ENCODE measurements around the gene PARP6. TPM values are rescaled to one million over a fixed set of nuclear protein-coding genes. Genes with fewer than 3 reads are reported as not detected.

PARP6 gene
- total and polyA plus RNA-seq, 9 of the 15 experiments (the other 6 are each of a cell fraction or from before 2014, with no cell fraction given), result 14.8 to 83.2 (median 28.3) TPM

GRCh38 chr15:72315706-72316370, 43.5 kb upstream of the PARP6 start:
- TF ChIP-seq ZNF583 (CRISPR knock-in tag; IDR thresholded peaks at IDR 0.05) (no peak), VEZF1 (CRISPR knock-in tag; IDR thresholded peaks at IDR 0.05) (peak; percentile 17; the same call in 1 of the 2 replicates)
- 0% methylated on average over 4 of the region's 6 CpGs for WGBS (ENCODE audit: insufficient coverage, low coverage, missing lambda C conversion rate)
- Histone ChIP-seq H3K79me2 (ENCODE audit: control insufficient read depth, insufficient read depth, low read length) (no peaks in the 10 kb centered on the region), H3K9me3 (replicated peaks; ENCODE audit: control insufficient read depth, insufficient read depth, low read depth, low read length) (no peaks in the 10 kb centered on the region), H3K4me1 (replicated peaks in 1 of 2; ENCODE audit: control insufficient read depth in 2 of 2, insufficient read depth in 2 of 2, low read length in 2 of 2) (peaks cover 0 to 11% of the 10 kb centered on the region in 2 experiments; a peak in 3 of 5 replicates), H3K4me2 (ENCODE audit: insufficient read depth, low read length) (no peak overlapping the region), H3K9me1 (ENCODE audit: control insufficient read depth, insufficient read depth, low read length) (no peaks in the 10 kb centered on the region), H4K20me1 (replicated peaks; ENCODE audit: control insufficient read depth, insufficient read depth, low read length) (peaks cover 6% of the 10 kb centered on the region), H3K36me3 (ENCODE audit: control insufficient read depth, insufficient read depth, low read length) (no peaks in the 10 kb centered on the region), H2AFZ (ENCODE audit: low read depth, low read length) (no peak overlapping the region), H3K27ac (ENCODE audit: extremely low read depth, low read depth, low read length) (no peak overlapping the region), H3K27me3 (ENCODE audit: control insufficient read depth in 2 of 2, insufficient read depth in 2 of 2, low read length in 2 of 2) (no peaks in the 10 kb centered on the region; a peak in 2 of 5 replicates), H3K4me3 (no peak overlapping the region), H3K9ac (ENCODE audit: insufficient read depth in 1 of 2, low read depth in 2 of 2, low read length in 2 of 2) (no peak overlapping the region)
- intact Hi-C loops (cut with micrococcal nuclease), result loop anchor here (10.0 kb wide), 1 partner anchor 269 kb away; no protein-coding TSS in a partner anchor
- ChIA-PET CTCF (ENCODE audit: low intra/inter-chr PET ratio) (no interaction called here), POLR2A (no interaction called here)
- no peak for ATAC-seq
- no peak for DNase-seq (ENCODE audit: extremely low read depth in 1 of 4, low spot score in 3 of 4)
- no TSS peak for BruUV-seq (replicated peaks)
- in situ Hi-C loops (cut with MboI), result loop anchor here (25.0 kb wide), 3 partner anchors 771 to 1771 kb away; partner anchors contain the start of gene GOLGA6A
- FAIRE-seq, result no peak

- Histone ChIP-seq H3K27me3 (ENCODE audit: control insufficient read depth in 2 of 2, insufficient read depth in 2 of 2, low read length in 2 of 2) (peaks cover 3 to 11% of the 10 kb centered on the region in 2 experiments; a peak in 3 of 5 replicates), H3K9me3 (replicated peaks; ENCODE audit: control insufficient read depth, insufficient read depth, low read depth, low read length) (no peaks in the 10 kb centered on the region), H4K20me1 (replicated peaks; ENCODE audit: control insufficient read depth, insufficient read depth, low read length) (peaks cover 6% of the 10 kb centered on the region), H3K27ac (ENCODE audit: extremely low read depth, low read depth, low read length) (no peak overlapping the region), H3K4me2 (ENCODE audit: insufficient read depth, low read length) (no peak overlapping the region), H3K36me3 (ENCODE audit: control insufficient read depth, insufficient read depth, low read length) (no peaks in the 10 kb centered on the region), H3K79me2 (ENCODE audit: control insufficient read depth, insufficient read depth, low read length) (no peaks in the 10 kb centered on the region), H2AFZ (ENCODE audit: low read depth, low read length) (no peak overlapping the region), H3K4me3 (no peak overlapping the region), H3K4me1 (replicated peaks in 1 of 2; ENCODE audit: control insufficient read depth in 2 of 2, insufficient read depth in 2 of 2, low read length in 2 of 2) (no peaks in the 10 kb centered on the region; a peak in 1 of 5 replicates), H3K9me1 (ENCODE audit: control insufficient read depth, insufficient read depth, low read length) (no peaks in the 10 kb centered on the region), H3K9ac (ENCODE audit: insufficient read depth in 1 of 2, low read depth in 2 of 2, low read length in 2 of 2) (no peak overlapping the region)
- no peak for DNase-seq (ENCODE audit: extremely low read depth in 1 of 4, low spot score in 3 of 4)
- BruUV-seq (replicated peaks), result no TSS peak
- ATAC-seq, result no peak
- 0% methylated on average over 2 of the region's 2 CpGs for WGBS (ENCODE audit: insufficient coverage, low coverage, missing lambda C conversion rate)
- in situ Hi-C loops (cut with MboI) (loop anchor here (25.0 kb wide), 3 partner anchors 773 to 1773 kb away; partner anchors contain the start of gene GOLGA6A), intact Hi-C loops (cut with micrococcal nuclease) (loop anchor here (2.0 to 10.0 kb wide), 2 partner anchors 159 to 271 kb away; no protein-coding TSS in a partner anchor)
- ChIA-PET CTCF (ENCODE audit: low intra/inter-chr PET ratio) (no interaction called here), POLR2A (interaction anchor here (1.1 kb wide), 1 partner anchor 25 kb away, joined by 3 read pairs; no protein-coding TSS in a partner anchor)
- no peak for FAIRE-seq
- TF ChIP-seq ZNF354B (CRISPR knock-in tag; IDR thresholded peaks at IDR 0.05) (no peak), RBM34 (IDR thresholded peaks at IDR 0.05; ENCODE audit: borderline replicate concordance, insufficient read depth, low read length) (no peak), PTTG1 (tag; IDR thresholded peaks at IDR 0.05; ENCODE audit: low read depth) (no peak), ZNF398 (CRISPR knock-in tag; IDR thresholded peaks at IDR 0.05) (no peak), MLLT1 (IDR thresholded peaks at IDR 0.05) (no peak), NFYB (IDR thresholded peaks at IDR 0.05; ENCODE audit: extremely low read depth, insufficient read length) (no peak), RBM22 (IDR thresholded peaks at IDR 0.05; ENCODE audit: low read depth, low read length, poor library complexity, severe bottlenecking) (no peak)
Measured at GRCh38 chr15:72313881-72314280, 41.5 kb upstream of the PARP6 start.
